Sigmoid colon (tissue), 4 donors: Measurements from ENCODE around the gene ARNT2.

Experiments
- CTCF ChIP-seq, 4 experiments: fragments of 450-650 bp in 3 of 4; fragments of 200-600 bp in 1 of 4; IDR thresholded peaks; one replicate each; pipeline ENCODE4 v1.5.1; 2016 to 2019; ENCODE audit warnings: antibody characterized with exemption in 4 of 4, mild to moderate bottlenecking in 3 of 4, moderate library complexity in 2 of 4
- EP300 ChIP-seq, 4 donors: sonication (generic); formaldehyde crosslinking; IDR thresholded peaks; one replicate each; pipeline ENCODE4 v1.6.1; 2017; ENCODE audit warnings: antibody characterized with exemption in 4 of 4

GRCh38 chr15:80444680-80445251 is 40.6 kb downstream of the ARNT2 start:
- TF ChIP-seq CTCF (IDR thresholded peaks at IDR 0.05) = no peak
- no peak for TF ChIP-seq EP300 (IDR thresholded peaks at IDR 0.05)
